HepG2 (cell line): ENCODE data around the gene PTPN22. TPM values are rescaled to one million over a fixed set of nuclear protein-coding genes. Genes with fewer than 3 reads are reported as not detected.

Experiments used
- ATM ChIP-seq: fragments of 450-650 bp; IDR thresholded peaks from 2 replicates; pipeline ENCODE4 v1.7.1; 2017; ENCODE audit warnings: mild to moderate bottlenecking, borderline replicate concordance
- DNMT1 ChIP-seq: sonication (generic); formaldehyde crosslinking; IDR thresholded peaks from 2 replicates; pipeline ENCODE4 v1.5.1; 2020; ENCODE audit warnings: mild to moderate bottlenecking, missing genetic modification reagents
- ERF ChIP-seq: IDR thresholded peaks from 2 replicates; pipeline ENCODE4 v1.6.1; 2018; ENCODE audit warnings: missing biosample characterization, missing genetic modification reagents
- FOSL1 ChIP-seq: sonication (generic); formaldehyde crosslinking; IDR thresholded peaks from 2 replicates; pipeline ENCODE4 v1.9.0; 2021; ENCODE audit warnings: missing genetic modification reagents, borderline replicate concordance
- GTF3A ChIP-seq: sonication (generic); formaldehyde crosslinking; conservative IDR thresholded peaks from 2 replicates; pipeline ENCODE4 v1.4.0; 2020; ENCODE audit warnings: mild to moderate bottlenecking, missing genetic modification reagents
- MIER2 ChIP-seq: IDR thresholded peaks from 2 replicates; pipeline ENCODE4 v1.6.1; 2016; ENCODE audit warnings: missing biosample characterization, missing genetic modification reagents
- NFIC ChIP-seq: IDR thresholded peaks from 2 replicates; pipeline ENCODE4 v1.6.1; 2012; ENCODE audit warnings: mild to moderate bottlenecking, low read length, inconsistent platforms
- SMYD3 ChIP-seq: sonication (generic); formaldehyde crosslinking; IDR thresholded peaks from 2 replicates; pipeline ENCODE4 v1.8.1; 2023; ENCODE audit warnings: mild to moderate bottlenecking, missing genetic modification reagents
- TCF7 ChIP-seq: sonication (generic); IDR thresholded peaks from 2 replicates; pipeline ENCODE4 v1.6.1; 2016; ENCODE audit warnings: antibody characterized with exemption, low read depth
- ZSCAN31 ChIP-seq: sonication (generic); formaldehyde crosslinking; IDR thresholded peaks from 2 replicates; pipeline ENCODE4 v1.5.0; 2020; ENCODE audit warnings: low read depth, mild to moderate bottlenecking, missing genetic modification reagents
- polyA plus RNA-seq, 8 experiments: library from polyadenylated mRNA; depleted of rRNA in 3 of 8; stranded (reverse) in 7 of 8; unstranded in 1 of 8; fragments of >200 nt; fragmentation: Illumina TruSeq in 4 of 8; extraction: Trizol in 4 of 8; gene quantifications; 2 replicates each; pipeline versions ENCODE4 v1.2.1 to v1.2.3, GENCODE V29; 2011 to 2016; ENCODE audit warnings: low read depth in 4 of 8, missing spikeins in 1 of 8, mixed read lengths in 1 of 8; ENCODE audit not compliant: insufficient read depth in 1 of 8
- total RNA-seq, 5 experiments: library from RNA; depleted of rRNA; stranded (reverse); fragments of >200 nt; fragmentation: Illumina TruSeq; extraction: Trizol; gene quantifications; 2 replicates each; pipeline ENCODE4 v1.2.3, GENCODE V29; 2016; ENCODE audit warnings: low read depth in 1 of 5
- TF ChIP-seq, protein P1 (sequence below): sonication (generic); formaldehyde crosslinking; IDR thresholded peaks from 2 replicates; pipeline ENCODE4 v1.4.0; 2020; ENCODE audit warnings: missing genetic modification reagents
- TF ChIP-seq, protein P2 (sequence below): sonication (generic); formaldehyde crosslinking; IDR thresholded peaks from 2 replicates; pipeline ENCODE4 v1.9.0; 2021; ENCODE audit warnings: missing genetic modification reagents, mild to moderate bottlenecking, borderline replicate concordance
- TF ChIP-seq, protein P3 (sequence below): sonication (generic); formaldehyde crosslinking; IDR thresholded peaks from 2 replicates; pipeline ENCODE4 v1.8.1; 2023; ENCODE audit warnings: mild to moderate bottlenecking, missing genetic modification reagents

Gene PTPN22
- total and polyA plus RNA-seq, 2 of the 13 experiments (the other 11 are each of a cell fraction or from before 2014, with no cell fraction given): not detected

DNA sequence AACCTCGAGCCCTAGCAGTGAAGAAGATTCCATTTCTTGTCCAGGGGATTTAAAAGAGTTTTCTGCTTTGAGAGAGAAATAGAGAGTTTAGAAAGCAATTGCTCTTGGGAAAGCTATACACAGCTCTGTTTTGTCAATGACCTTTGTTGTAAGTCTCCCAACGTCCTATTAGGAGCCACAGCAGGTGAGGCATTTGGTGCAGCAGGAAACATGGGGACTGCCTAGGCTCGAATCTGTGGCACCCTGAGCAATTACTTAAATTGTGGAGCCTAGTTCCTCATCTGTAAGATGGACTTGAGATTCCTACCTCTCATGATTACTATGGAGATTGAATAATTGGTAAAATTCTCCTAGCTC lies 41.8 kb upstream of the PTPN22 start (continued):
- TF ChIP-seq, protein P1, sequence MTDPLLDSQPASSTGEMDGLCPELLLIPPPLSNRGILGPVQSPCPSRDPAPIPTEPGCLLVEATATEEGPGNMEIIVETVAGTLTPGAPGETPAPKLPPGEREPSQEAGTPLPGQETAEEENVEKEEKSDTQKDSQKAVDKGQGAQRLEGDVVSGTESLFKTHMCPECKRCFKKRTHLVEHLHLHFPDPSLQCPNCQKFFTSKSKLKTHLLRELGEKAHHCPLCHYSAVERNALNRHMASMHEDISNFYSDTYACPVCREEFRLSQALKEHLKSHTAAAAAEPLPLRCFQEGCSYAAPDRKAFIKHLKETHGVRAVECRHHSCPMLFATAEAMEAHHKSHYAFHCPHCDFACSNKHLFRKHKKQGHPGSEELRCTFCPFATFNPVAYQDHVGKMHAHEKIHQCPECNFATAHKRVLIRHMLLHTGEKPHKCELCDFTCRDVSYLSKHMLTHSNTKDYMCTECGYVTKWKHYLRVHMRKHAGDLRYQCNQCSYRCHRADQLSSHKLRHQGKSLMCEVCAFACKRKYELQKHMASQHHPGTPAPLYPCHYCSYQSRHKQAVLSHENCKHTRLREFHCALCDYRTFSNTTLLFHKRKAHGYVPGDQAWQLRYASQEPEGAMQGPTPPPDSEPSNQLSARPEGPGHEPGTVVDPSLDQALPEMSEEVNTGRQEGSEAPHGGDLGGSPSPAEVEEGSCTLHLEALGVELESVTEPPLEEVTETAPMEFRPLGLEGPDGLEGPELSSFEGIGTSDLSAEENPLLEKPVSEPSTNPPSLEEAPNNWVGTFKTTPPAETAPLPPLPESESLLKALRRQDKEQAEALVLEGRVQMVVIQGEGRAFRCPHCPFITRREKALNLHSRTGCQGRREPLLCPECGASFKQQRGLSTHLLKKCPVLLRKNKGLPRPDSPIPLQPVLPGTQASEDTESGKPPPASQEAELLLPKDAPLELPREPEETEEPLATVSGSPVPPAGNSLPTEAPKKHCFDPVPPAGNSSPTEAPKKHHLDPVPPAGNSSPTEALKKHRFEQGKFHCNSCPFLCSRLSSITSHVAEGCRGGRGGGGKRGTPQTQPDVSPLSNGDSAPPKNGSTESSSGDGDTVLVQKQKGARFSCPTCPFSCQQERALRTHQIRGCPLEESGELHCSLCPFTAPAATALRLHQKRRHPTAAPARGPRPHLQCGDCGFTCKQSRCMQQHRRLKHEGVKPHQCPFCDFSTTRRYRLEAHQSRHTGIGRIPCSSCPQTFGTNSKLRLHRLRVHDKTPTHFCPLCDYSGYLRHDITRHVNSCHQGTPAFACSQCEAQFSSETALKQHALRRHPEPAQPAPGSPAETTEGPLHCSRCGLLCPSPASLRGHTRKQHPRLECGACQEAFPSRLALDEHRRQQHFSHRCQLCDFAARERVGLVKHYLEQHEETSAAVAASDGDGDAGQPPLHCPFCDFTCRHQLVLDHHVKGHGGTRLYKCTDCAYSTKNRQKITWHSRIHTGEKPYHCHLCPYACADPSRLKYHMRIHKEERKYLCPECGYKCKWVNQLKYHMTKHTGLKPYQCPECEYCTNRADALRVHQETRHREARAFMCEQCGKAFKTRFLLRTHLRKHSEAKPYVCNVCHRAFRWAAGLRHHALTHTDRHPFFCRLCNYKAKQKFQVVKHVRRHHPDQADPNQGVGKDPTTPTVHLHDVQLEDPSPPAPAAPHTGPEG (CRISPR knock-in tag): no peak
- TF ChIP-seq SMYD3 (CRISPR knock-in tag): no peak
- TF ChIP-seq FOSL1 (CRISPR knock-in tag): no peak
- no peak for TF ChIP-seq TCF7
- no peak for TF ChIP-seq NFIC
- TF ChIP-seq ERF (CRISPR knock-in tag): no peak
- no peak for TF ChIP-seq DNMT1 (CRISPR knock-in tag)
- TF ChIP-seq GTF3A (CRISPR knock-in tag): no peak
- TF ChIP-seq ATM: no peak
- TF ChIP-seq, protein P2, sequence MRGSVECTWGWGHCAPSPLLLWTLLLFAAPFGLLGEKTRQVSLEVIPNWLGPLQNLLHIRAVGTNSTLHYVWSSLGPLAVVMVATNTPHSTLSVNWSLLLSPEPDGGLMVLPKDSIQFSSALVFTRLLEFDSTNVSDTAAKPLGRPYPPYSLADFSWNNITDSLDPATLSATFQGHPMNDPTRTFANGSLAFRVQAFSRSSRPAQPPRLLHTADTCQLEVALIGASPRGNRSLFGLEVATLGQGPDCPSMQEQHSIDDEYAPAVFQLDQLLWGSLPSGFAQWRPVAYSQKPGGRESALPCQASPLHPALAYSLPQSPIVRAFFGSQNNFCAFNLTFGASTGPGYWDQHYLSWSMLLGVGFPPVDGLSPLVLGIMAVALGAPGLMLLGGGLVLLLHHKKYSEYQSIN: no peak
- TF ChIP-seq MIER2 (CRISPR knock-in tag): no peak
- no peak for TF ChIP-seq ZSCAN31 (CRISPR knock-in tag)
- TF ChIP-seq, protein P3, sequence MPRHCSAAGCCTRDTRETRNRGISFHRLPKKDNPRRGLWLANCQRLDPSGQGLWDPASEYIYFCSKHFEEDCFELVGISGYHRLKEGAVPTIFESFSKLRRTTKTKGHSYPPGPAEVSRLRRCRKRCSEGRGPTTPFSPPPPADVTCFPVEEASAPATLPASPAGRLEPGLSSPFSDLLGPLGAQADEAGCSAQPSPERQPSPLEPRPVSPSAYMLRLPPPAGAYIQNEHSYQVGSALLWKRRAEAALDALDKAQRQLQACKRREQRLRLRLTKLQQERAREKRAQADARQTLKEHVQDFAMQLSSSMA (CRISPR knock-in tag): no peak
